Fibroblast of skin of back (primary cell): Measurements from ENCODE around the gene SELP.

Experiments used
- DNase-seq: peaks from one replicate; pipeline ENCODE4 v3.0.0-alpha.2; 2013

Gene SELP

GRCh38 chr1:169574336-169574735 is 55.6 kb downstream of the SELP start:
- no peak for DNase-seq

DNA sequence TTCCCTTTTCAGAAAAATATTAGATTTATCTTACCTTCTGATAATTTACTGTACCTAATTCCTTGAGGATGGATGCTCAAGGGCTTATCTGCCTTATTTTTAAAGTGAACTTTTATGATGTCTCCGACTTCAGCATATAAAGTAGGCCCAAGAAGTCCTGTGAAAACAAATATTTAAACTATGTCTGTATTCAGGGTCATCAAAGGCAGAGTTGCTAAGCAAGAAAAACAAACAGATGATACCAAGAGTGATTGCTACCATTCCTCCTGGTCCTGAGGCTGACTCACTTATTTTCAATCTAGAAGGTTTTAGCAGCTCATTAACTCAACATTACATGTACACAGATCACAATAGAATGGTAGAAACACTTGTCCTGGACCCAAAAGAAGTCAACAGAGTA is 57.7 kb downstream of the SELP start:
- peak; percentile 7 for DNase-seq

DNA sequence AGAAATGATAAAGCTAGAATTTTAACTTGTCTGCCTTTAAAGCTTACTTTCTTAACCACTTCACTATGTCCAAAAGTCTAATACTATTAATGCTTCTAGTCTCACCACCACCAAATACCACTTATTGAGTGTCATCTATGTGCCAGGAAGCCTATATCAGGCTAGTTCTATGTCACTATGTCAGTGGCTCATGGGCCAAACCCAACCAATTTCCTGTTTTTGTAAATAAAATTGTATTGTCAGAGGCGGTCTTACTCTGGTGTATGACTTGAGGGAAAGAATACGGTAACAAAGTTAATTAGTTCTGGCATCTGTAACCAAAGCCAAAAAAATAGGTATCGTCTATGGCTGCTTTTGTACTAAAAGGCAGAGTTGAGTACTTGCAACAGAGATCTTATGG is 58.5 kb downstream of the SELP start:
- no peak for DNase-seq

GRCh38 chr1:169570172-169570574 is 59.8 kb downstream of the SELP start:
- DNase-seq: no peak

- DNase-seq: no peak
Observed at GRCh38 chr1:169568497-169568896, 61.4 kb downstream of the SELP start.

GRCh38 chr1:169565335-169566271 is 64.3 kb downstream of the SELP start:
- no peak for DNase-seq

- DNase-seq: no peak
Observed at GRCh38 chr1:169563650-169564049, 66.3 kb downstream of the SELP start.

DNA sequence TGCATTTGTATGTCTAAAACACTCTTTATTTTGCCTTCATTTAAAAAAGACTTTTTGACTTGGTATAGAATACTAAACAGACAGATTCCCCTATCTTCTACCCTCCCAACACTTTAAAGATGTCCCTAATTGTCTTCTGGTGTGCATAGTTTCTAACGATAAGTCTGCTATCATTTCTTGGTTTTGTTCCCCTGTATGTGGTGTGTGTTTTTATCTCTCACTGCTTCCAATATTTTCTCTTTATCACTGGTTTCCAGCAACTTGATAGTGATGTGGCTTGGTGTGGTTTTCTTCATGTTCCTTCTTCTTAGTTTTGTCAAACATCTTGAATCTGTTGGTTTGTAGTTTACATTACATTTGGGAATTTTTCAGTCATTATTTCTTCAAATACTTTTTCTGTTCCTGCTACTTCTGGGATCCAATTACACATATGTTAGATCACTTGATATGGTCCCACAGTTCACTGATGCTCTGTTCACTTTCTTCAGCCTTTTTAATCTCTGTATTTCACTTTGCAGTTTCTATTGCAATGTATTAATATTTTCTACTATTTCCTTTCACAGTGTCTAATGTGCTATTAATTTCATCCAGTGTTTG is 66.8 kb downstream of the SELP start:
- DNase-seq: no peak

GRCh38 chr1:169561692-169562091 is 68.2 kb downstream of the SELP start:
- DNase-seq: no peak

- DNase-seq: no peak
Observed at GRCh38 chr1:169557131-169557530, 72.8 kb downstream of the SELP start.

GRCh38 chr1:169550294-169550693 is 79.6 kb downstream of the SELP start:
- peak; percentile 27 for DNase-seq

GRCh38 chr1:169548282-169548681 is 81.6 kb downstream of the SELP start:
- no peak for DNase-seq

GRCh38 chr1:169546087-169546995 is 83.6 kb downstream of the SELP start:
- peak; percentile 62 for DNase-seq

DNA sequence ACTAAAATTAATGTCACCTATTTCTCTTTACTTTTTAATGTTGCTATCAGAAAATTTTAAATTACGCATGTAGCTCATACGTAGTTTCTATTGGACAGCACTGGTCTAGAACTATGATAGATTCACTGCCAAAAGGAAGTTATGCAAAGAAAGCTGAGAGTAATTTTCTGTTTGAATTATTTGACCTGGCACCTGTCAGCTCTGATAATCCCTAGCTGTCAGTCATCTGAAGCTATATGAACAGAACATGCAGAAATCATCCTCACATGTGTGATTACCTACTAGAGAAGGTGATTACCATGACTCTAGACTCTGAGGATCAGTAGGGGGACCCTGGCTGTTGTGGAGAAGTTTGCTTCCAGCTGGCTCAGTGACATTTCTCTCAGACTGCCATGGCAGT is 84.5 kb downstream of the SELP start:
- DNase-seq: no peak

- DNase-seq: peak; percentile 62
Observed at GRCh38 chr1:169538998-169539871, 90.7 kb downstream of the SELP start.
